Measurements from ENCODE around the gene GRIN3B.

GRIN3B gene

GRCh38 chr19:991174-991931 is 8.9 kb upstream of the GRIN3B start:
- peak; percentile 46 for DNase-seq

GRCh38 chr19:991932-992669 is 8.1 kb upstream of the GRIN3B start:
- DNase-seq = no peak

- DNase-seq = no peak
Observed at GRCh38 chr19:992670-993055, 7.6 kb upstream of the GRIN3B start.

- DNase-seq = no peak
Observed at GRCh38 chr19:993361-993830, 6.8 kb upstream of the GRIN3B start.

GRCh38 chr19:993831-994393 is 6.3 kb upstream of the GRIN3B start:
- DNase-seq = no peak

GRCh38 chr19:994516-994915 is 5.7 kb upstream of the GRIN3B start:
- no peak for DNase-seq

GRCh38 chr19:995051-995827 is 5.0 kb upstream of the GRIN3B start:
- no peak for DNase-seq

- peak; percentile 59 for DNase-seq
Observed at GRCh38 chr19:996051-996838, 4.0 kb upstream of the GRIN3B start.

- DNase-seq = no peak
Observed at GRCh38 chr19:998064-998463, 2.2 kb upstream of the GRIN3B start.

GRCh38 chr19:999379-999719 is 870 bp upstream of the GRIN3B start:
- no peak for DNase-seq

- no peak for DNase-seq
Observed at GRCh38 chr19:1000591-1001537, 645 bp downstream of the GRIN3B start.

- no peak for DNase-seq
Observed at GRCh38 chr19:1001538-1002166, 1.4 kb downstream of the GRIN3B start.

GRCh38 chr19:1002600-1002999 is 2.4 kb downstream of the GRIN3B start:
- no peak for DNase-seq

GRCh38 chr19:1003283-1003682 is 3.1 kb downstream of the GRIN3B start:
- DNase-seq = no peak

- no peak for DNase-seq
Observed at GRCh38 chr19:1004204-1004802, 4.1 kb downstream of the GRIN3B start.

GRCh38 chr19:1004803-1005664 is 4.8 kb downstream of the GRIN3B start:
- no peak for DNase-seq

GRCh38 chr19:1006711-1007398 is 6.6 kb downstream of the GRIN3B start:
- no peak for DNase-seq

GRCh38 chr19:1007399-1008251 is 7.4 kb downstream of the GRIN3B start:
- DNase-seq = no peak
